HEK293 (cell line): Measurements from ENCODE around the gene SMO.

Experiments used
- CTCF ChIA-PET: fragments of 350-600 bp; formaldehyde crosslinking; extraction: SDS; loops from one replicate; lab custom pipeline; 2021; ENCODE audit warnings: antibody characterized with exemption; lab: Yijun Ruan, JAX
- POLR2A ChIA-PET: fragments of 300-600 bp; formaldehyde crosslinking; extraction: SDS; loops from one replicate; lab custom pipeline; 2020; ENCODE audit warnings: antibody characterized with exemption, inconsistent platforms; lab: Yijun Ruan, JAX
- H3K27ac ChIP-seq: fragments of 200-500 bp; sonication (Bioruptor generic); 2 replicates; pipeline ENCODE4 v1.5.1; 2014; ENCODE audit warnings: low read depth, low read length, control low read depth, inconsistent platforms; ENCODE audit errors: extremely low read depth
- H3K36me3 ChIP-seq, 2 experiments: fragments of 200-500 bp in 1 of 2; sonication (Bioruptor generic) in 1 of 2; 1 replicate in 1 of 2; 2 replicates in 1 of 2; pipeline ENCODE4 v1.5.1; 2014 to 2017; ENCODE audit warnings: inconsistent platforms in 2 of 2, low read length in 2 of 2; ENCODE audit not compliant: control insufficient read depth in 2 of 2, insufficient read depth in 1 of 2
- H3K4me1 ChIP-seq: fragments of 200-500 bp; sonication (Bioruptor generic); 2 replicates; pipeline ENCODE4 v1.5.1; 2014; ENCODE audit warnings: mild to moderate bottlenecking, low read length, inconsistent platforms; ENCODE audit not compliant: control insufficient read depth, insufficient read depth
- H3K4me3 ChIP-seq: 2 replicates; pipeline ENCODE4 v1.5.1; 2011; ENCODE audit warnings: low read depth, mild to moderate bottlenecking, control low read depth, low read length, moderate library complexity
- H3K9me3 ChIP-seq: fragments of 200-500 bp; sonication (Bioruptor generic); 2 replicates; pipeline ENCODE4 v1.5.1; 2014; ENCODE audit warnings: low read depth, low read length, inconsistent platforms; ENCODE audit not compliant: control insufficient read depth, insufficient read depth
- ELK4 ChIP-seq: IDR thresholded peaks from 2 replicates; pipeline ENCODE4 v1.6.1; 2011; ENCODE audit warnings: mild to moderate bottlenecking, low read depth, low read length, borderline replicate concordance
- KLF1 ChIP-seq: fragments of 450-650 bp; formaldehyde crosslinking; IDR thresholded peaks from 2 replicates; pipeline ENCODE4 v1.5.1; 2016; ENCODE audit warnings: missing biosample characterization, missing genetic modification characterization
- SP7 ChIP-seq: fragments of 450-650 bp; formaldehyde crosslinking; IDR thresholded peaks from 2 replicates; pipeline ENCODE4 v1.5.1; 2016; ENCODE audit warnings: missing biosample characterization, missing genetic modification characterization
- TRIM28 ChIP-seq: IDR thresholded peaks from 2 replicates; pipeline ENCODE4 v1.6.1; 2011; ENCODE audit warnings: low read length, control low read depth, borderline replicate concordance
- ZFP69B ChIP-seq: fragments of 450-650 bp; formaldehyde crosslinking; IDR thresholded peaks from 2 replicates; pipeline ENCODE4 v1.5.1; 2016; ENCODE audit warnings: missing biosample characterization, missing genetic modification characterization
- ZIC2 ChIP-seq: fragments of 450-650 bp; formaldehyde crosslinking; IDR thresholded peaks from 2 replicates; pipeline ENCODE4 v1.5.1; 2016; ENCODE audit warnings: missing biosample characterization, missing genetic modification characterization
- ZNF174 ChIP-seq: fragments of 450-650 bp; formaldehyde crosslinking; IDR thresholded peaks from 2 replicates; pipeline ENCODE4 v1.5.0; 2017; ENCODE audit warnings: missing biosample characterization, mild to moderate bottlenecking, missing genetic modification characterization
- ZNF202 ChIP-seq: fragments of 450-650 bp; formaldehyde crosslinking; IDR thresholded peaks from 2 replicates; pipeline ENCODE4 v1.5.1; 2016; ENCODE audit warnings: missing biosample characterization, missing genetic modification characterization, borderline replicate concordance
- ZNF211 ChIP-seq: fragments of 450-650 bp; formaldehyde crosslinking; IDR thresholded peaks from 2 replicates; pipeline ENCODE4 v1.5.1; 2016; ENCODE audit warnings: low read depth, missing biosample characterization, missing genetic modification characterization
- ZNF548 ChIP-seq: fragments of 450-650 bp; formaldehyde crosslinking; IDR thresholded peaks from 2 replicates; pipeline ENCODE4 v1.5.1; 2016; ENCODE audit warnings: missing biosample characterization, missing genetic modification characterization
- ZNF664 ChIP-seq: fragments of 450-650 bp; formaldehyde crosslinking; IDR thresholded peaks from 2 replicates; pipeline ENCODE4 v1.5.1; 2016; ENCODE audit warnings: missing biosample characterization, missing genetic modification characterization
- TF ChIP-seq, protein P1 (sequence below): fragments of 450-650 bp; formaldehyde crosslinking; IDR thresholded peaks from 2 replicates; pipeline ENCODE4 v1.5.1; 2017; ENCODE audit warnings: missing biosample characterization, missing genetic modification characterization
- TF ChIP-seq, protein P2 (sequence below): fragments of 450-650 bp; formaldehyde crosslinking; IDR thresholded peaks from 2 replicates; pipeline ENCODE4 v1.5.1; 2016; ENCODE audit warnings: missing biosample characterization, missing genetic modification characterization
- TF ChIP-seq, protein P3 (sequence below): fragments of 450-650 bp; formaldehyde crosslinking; IDR thresholded peaks from 2 replicates; pipeline ENCODE4 v1.5.1; 2017; ENCODE audit warnings: missing biosample characterization, mild to moderate bottlenecking, missing genetic modification characterization, moderate library complexity

The SMO gene

DNA sequence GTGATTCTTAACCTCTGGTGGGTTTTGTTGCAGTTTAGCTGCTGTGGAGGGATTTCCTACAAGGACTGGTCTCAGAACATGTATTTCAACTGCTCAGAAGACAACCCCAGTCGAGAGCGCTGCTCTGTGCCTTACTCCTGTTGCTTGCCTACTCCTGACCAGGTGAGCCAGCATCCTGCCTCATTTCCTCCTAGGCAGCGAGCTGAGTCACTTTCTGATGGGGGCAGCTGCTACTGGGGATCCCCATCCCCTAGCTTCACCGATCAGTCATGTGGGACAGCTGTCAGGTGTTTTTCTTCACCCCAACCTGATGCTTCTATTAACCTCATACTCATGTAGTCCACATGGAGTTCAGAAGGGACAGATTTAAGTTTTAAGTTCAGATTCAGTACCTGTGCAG lies 21.7 kb upstream of the SMO start:
- ChIA-PET POLR2A (interaction anchor here (0.9 kb wide), 1 partner anchor 20 kb away, joined by 3 read pairs; no protein-coding TSS in a partner anchor), CTCF (interaction anchor here (1.1 to 5.8 kb wide), 5 partner anchors 9 to 75 kb away, joined by 3 to 69 read pairs (median 5); partner anchors contain the start of gene TSPAN33)
- H3K36me3 ChIP-seq: peaks cover 0 to 35% of the 10 kb centered on the region in 2 experiments; a peak in 1 of 3 replicates
- TF ChIP-seq SP7 (tag by site-specific recombination) (no peak), TRIM28 (no peak), ELK4 (no peak), ZFP69B (tag by site-specific recombination) (no peak), ZNF202 (tag by site-specific recombination) (no peak), ZNF174 (tag by site-specific recombination) (no peak), ZNF664 (tag by site-specific recombination) (no peak), ZNF211 (tag by site-specific recombination) (no peak), ZNF548 (no peak)
- TF ChIP-seq, protein P1, sequence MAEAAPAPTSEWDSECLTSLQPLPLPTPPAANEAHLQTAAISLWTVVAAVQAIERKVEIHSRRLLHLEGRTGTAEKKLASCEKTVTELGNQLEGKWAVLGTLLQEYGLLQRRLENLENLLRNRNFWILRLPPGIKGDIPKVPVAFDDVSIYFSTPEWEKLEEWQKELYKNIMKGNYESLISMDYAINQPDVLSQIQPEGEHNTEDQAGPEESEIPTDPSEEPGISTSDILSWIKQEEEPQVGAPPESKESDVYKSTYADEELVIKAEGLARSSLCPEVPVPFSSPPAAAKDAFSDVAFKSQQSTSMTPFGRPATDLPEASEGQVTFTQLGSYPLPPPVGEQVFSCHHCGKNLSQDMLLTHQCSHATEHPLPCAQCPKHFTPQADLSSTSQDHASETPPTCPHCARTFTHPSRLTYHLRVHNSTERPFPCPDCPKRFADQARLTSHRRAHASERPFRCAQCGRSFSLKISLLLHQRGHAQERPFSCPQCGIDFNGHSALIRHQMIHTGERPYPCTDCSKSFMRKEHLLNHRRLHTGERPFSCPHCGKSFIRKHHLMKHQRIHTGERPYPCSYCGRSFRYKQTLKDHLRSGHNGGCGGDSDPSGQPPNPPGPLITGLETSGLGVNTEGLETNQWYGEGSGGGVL: no peak
- TF ChIP-seq, protein P2, sequence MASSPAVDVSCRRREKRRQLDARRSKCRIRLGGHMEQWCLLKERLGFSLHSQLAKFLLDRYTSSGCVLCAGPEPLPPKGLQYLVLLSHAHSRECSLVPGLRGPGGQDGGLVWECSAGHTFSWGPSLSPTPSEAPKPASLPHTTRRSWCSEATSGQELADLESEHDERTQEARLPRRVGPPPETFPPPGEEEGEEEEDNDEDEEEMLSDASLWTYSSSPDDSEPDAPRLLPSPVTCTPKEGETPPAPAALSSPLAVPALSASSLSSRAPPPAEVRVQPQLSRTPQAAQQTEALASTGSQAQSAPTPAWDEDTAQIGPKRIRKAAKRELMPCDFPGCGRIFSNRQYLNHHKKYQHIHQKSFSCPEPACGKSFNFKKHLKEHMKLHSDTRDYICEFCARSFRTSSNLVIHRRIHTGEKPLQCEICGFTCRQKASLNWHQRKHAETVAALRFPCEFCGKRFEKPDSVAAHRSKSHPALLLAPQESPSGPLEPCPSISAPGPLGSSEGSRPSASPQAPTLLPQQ (tag by site-specific recombination): no peak
- TF ChIP-seq, protein P3, sequence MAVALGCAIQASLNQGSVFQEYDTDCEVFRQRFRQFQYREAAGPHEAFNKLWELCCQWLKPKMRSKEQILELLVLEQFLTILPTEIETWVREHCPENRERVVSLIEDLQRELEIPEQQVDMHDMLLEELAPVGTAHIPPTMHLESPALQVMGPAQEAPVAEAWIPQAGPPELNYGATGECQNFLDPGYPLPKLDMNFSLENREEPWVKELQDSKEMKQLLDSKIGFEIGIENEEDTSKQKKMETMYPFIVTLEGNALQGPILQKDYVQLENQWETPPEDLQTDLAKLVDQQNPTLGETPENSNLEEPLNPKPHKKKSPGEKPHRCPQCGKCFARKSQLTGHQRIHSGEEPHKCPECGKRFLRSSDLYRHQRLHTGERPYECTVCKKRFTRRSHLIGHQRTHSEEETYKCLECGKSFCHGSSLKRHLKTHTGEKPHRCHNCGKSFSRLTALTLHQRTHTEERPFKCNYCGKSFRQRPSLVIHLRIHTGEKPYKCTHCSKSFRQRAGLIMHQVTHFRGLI (tag by site-specific recombination): no peak
- TF ChIP-seq, all 188 proteins: peak for 0
- H3K4me1 ChIP-seq: no peaks in the 10 kb centered on the region
- no peak overlapping the region for H3K27ac ChIP-seq
- no peak overlapping the region for H3K4me3 ChIP-seq
- H3K9me3 ChIP-seq: no peaks in the 10 kb centered on the region

DNA sequence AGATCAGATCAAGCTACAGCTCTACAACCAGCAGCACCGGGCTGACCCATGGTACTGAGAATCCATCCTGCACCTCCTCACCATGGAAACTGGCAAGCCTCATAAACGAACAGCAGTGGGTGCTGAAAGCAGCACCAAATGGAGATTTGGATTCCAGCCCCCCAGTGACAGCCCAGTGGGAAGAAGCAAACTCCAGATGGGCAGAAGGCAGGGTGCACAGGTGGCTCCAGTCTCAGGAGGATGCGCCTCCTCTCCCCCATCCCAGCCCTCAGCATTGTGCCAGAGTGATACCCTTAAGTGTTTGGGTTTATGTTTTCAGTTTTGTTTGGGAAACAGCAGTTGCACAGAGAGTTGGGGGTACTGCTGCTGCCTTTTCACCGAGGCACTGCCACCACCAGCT lies 20.6 kb upstream of the SMO start:
- no peak overlapping the region for H3K4me3 ChIP-seq
- H3K9me3 ChIP-seq: no peaks in the 10 kb centered on the region
- H3K27ac ChIP-seq: no peak overlapping the region
- POLR2A ChIA-PET: interaction anchor here (0.9 kb wide), 1 partner anchor 21 kb away, joined by 3 read pairs; no protein-coding TSS in a partner anchor
- H3K4me1 ChIP-seq: no peaks in the 10 kb centered on the region
- peaks cover 0 to 35% of the 10 kb centered on the region in 2 experiments; a peak in 1 of 3 replicates for H3K36me3 ChIP-seq
- TF ChIP-seq ZIC2 (tag by site-specific recombination) (peak; percentile 32; the same call in 1 of the 2 replicates), KLF1 (no peak)
- CTCF ChIA-PET: interaction anchor here (0.7 to 1.5 kb wide), 4 partner anchors 8 to 76 kb away, joined by 3 to 5 read pairs (median 4); no protein-coding TSS in a partner anchor
